NCI-H526 treated with DMSO at 0.1 percent for 48 hours (cell line): Measurements from ENCODE around the gene CDON.
"Not testable (repeated sequence)": the region's sequence is repeated elsewhere in the genome, so short reads cannot be mapped to it uniquely, and the experiment has no call there.

ENCODE experiments used
- DNase-seq: peaks from one replicate; lab custom pipeline; 2025; lab: John Stamatoyannopoulos, UW

Gene CDON

GRCh38 chr11:125924384-125925007 lies 138.2 kb downstream of the CDON start:
- no peak for DNase-seq

- DNase-seq: no peak
These were observed 139.0 kb downstream of the CDON start for GRCh38 chr11:125923633-125924032.

- peak; percentile 84 for DNase-seq
These were observed 139.6 kb downstream of the CDON start for GRCh38 chr11:125923012-125923579.

GRCh38 chr11:125922156-125922555 lies 140.5 kb downstream of the CDON start:
- DNase-seq: no peak

GRCh38 chr11:125921042-125921441 lies 141.6 kb downstream of the CDON start:
- no peak for DNase-seq

GRCh38 chr11:125918140-125918840 lies 144.4 kb downstream of the CDON start:
- no peak for DNase-seq

- DNase-seq: no peak
These were observed 145.9 kb downstream of the CDON start for GRCh38 chr11:125916683-125917347.

- DNase-seq: not testable (repeated sequence)
These were observed 148.1 kb downstream of the CDON start for GRCh38 chr11:125914601-125915000.

GRCh38 chr11:125910226-125910849 lies 152.3 kb downstream of the CDON start:
- no peak for DNase-seq
